ENCODE results near the gene RNF17.

Gene RNF17

DNA sequence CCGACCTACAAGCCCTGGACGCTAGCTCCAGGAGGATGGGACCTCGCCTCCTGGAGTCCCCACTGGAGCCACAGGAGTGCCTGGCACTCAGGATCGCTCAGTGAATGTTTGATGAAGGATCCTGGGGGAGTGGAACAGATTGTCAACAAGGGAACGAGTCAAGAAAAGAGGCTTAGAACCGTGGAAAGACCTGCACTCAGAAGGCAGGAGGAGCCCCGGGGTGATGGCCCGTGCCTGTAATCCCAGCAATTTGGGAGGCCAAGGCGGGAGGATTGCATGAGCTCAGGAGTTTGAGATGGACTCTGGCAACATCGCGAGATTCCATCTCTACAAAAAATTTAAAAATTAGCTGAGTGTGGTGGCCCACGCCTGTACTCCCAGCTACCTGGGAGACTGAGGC, 44.8 kb upstream of the RNF17 start:
- DNase-seq (ENCODE audit: low spot score): no peak
- in situ Hi-C loops (cut with MboI; ENCODE audit: low sequenced_read_pairs, unreplicated experiment): no loop called here
- TF ChIP-seq, protein P1, sequence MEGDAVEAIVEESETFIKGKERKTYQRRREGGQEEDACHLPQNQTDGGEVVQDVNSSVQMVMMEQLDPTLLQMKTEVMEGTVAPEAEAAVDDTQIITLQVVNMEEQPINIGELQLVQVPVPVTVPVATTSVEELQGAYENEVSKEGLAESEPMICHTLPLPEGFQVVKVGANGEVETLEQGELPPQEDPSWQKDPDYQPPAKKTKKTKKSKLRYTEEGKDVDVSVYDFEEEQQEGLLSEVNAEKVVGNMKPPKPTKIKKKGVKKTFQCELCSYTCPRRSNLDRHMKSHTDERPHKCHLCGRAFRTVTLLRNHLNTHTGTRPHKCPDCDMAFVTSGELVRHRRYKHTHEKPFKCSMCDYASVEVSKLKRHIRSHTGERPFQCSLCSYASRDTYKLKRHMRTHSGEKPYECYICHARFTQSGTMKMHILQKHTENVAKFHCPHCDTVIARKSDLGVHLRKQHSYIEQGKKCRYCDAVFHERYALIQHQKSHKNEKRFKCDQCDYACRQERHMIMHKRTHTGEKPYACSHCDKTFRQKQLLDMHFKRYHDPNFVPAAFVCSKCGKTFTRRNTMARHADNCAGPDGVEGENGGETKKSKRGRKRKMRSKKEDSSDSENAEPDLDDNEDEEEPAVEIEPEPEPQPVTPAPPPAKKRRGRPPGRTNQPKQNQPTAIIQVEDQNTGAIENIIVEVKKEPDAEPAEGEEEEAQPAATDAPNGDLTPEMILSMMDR (IDR thresholded peaks at IDR 0.05; ENCODE audit: borderline replicate concordance, control extremely low read depth, extremely low read depth, insufficient read depth, missing control alignments): no peak

DNA sequence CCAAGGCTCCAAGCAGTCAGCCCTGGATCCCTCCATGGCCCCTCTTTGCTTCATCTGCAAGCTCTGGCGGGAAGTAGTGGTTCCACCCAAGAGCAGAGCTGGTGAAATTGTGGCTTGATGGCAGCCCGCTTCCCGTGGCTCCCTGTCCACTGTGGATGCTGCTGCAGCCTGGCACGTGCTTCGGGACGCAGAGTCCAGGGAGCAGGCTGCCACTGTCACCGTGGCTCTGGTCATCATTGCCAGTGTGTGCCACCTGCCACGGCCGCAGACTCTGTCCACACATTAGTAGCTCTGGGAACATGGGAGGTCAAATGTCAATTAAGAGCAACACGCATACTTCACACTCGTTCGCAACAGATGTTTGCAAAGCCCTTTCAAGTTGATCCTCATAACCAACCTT, 40.8 kb upstream of the RNF17 start:
- DNase-seq (ENCODE audit: low spot score): no peak
- TF ChIP-seq, protein P1 (IDR thresholded peaks at IDR 0.05; ENCODE audit: borderline replicate concordance, control extremely low read depth, extremely low read depth, insufficient read depth, missing control alignments): no peak
- in situ Hi-C loops (cut with MboI; ENCODE audit: low sequenced_read_pairs, unreplicated experiment): loop anchor here (10.0 kb wide), 1 partner anchor 148 kb away; no protein-coding TSS in a partner anchor

DNA sequence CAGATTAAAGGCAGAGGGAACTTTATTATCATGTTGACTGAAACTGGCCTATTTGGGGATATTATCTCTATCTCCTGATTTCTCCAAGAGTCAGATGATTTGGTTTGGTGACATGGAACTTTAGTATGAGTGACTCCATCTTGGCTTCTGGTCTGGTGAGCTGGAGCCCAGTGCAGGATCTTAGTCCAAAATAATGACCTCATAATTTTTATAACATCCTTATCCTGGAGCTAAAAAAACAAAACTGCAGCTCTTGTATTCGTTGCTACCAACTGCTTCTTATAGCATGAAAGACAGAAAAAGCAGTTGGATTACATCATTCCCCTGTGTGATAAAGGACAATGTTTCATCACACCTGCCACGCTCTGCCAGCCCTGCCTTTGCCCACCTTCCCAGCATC, 39.3 kb upstream of the RNF17 start:
- DNase-seq (ENCODE audit: low spot score): no peak
- TF ChIP-seq, protein P1 (IDR thresholded peaks at IDR 0.05; ENCODE audit: borderline replicate concordance, control extremely low read depth, extremely low read depth, insufficient read depth, missing control alignments): no peak
- in situ Hi-C loops (cut with MboI; ENCODE audit: low sequenced_read_pairs, unreplicated experiment): loop anchor here (10.0 to 25.0 kb wide), 2 partner anchors 150 to 263 kb away; no protein-coding TSS in a partner anchor

DNA sequence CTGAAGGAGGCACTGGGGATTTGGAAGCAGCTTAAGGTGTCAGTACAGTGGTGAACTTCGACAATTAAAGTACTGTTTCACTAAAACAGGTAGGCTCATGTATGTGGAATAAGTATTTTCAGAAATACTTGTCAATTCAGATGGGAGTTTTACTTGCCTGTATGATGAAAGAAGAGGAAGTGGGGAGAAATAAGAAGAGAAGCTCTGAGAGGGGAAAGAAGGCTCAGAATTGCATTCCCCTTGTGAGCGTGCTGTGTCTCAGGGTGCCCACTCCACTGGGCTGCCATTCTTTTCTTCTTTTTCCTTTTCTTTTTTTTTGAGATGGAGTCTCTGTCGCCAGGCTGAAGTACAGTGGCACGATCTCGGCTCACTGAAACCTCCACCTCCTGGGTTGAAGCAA, 38.6 kb upstream of the RNF17 start:
- DNase-seq (ENCODE audit: low spot score): no peak
- TF ChIP-seq, protein P1 (IDR thresholded peaks at IDR 0.05; ENCODE audit: borderline replicate concordance, control extremely low read depth, extremely low read depth, insufficient read depth, missing control alignments): no peak
- in situ Hi-C loops (cut with MboI; ENCODE audit: low sequenced_read_pairs, unreplicated experiment): loop anchor here (10.0 to 25.0 kb wide), 2 partner anchors 151 to 262 kb away; no protein-coding TSS in a partner anchor

DNA sequence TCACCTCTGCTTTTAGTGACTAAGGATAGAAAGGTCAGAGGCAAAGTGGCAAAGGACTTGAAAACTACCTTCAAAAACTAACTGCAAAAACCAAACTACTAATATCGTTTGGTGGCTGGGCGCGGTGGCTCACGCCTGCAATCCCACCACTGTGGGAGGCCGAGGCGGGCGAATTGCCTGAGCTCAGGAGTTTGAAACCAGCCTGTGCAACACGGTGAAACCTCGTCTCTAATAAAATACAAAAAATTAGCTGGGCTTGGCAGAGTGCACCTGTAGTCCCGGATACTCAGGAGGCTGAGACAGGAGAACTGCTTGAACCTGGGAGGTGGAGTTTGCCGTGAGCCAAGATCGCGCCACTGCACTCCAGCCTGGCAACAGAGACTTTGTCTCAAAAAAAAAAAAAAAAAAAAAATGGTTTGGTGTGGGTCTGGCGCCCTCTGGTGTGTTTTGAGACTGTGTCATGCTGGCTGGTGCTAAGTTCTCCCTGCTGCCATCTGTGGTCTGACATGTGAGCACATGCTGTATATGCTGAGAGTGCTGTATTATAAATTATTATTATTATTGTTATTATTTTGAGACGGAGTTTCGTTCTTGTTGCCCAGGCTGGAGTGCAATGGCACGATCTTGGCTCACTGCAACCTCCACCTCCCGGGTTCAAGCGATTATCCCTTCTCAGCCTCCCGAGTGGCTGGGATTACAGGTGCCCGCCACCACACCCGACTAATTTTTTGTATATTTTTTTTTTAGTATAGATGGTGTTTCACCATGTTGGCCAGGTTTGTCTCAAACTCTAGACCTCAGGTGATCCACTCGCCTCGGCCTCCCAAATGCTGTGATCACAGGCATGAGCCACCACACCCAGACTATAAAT, 36.0 kb upstream of the RNF17 start:
- DNase-seq (ENCODE audit: low spot score): peak; percentile 90
- in situ Hi-C loops (cut with MboI; ENCODE audit: low sequenced_read_pairs, unreplicated experiment): loop anchor here (10.0 to 25.0 kb wide), 2 partner anchors 153 to 259 kb away; no protein-coding TSS in a partner anchor
- TF ChIP-seq, protein P1 (IDR thresholded peaks at IDR 0.05; ENCODE audit: borderline replicate concordance, control extremely low read depth, extremely low read depth, insufficient read depth, missing control alignments): peak; percentile 68

DNA sequence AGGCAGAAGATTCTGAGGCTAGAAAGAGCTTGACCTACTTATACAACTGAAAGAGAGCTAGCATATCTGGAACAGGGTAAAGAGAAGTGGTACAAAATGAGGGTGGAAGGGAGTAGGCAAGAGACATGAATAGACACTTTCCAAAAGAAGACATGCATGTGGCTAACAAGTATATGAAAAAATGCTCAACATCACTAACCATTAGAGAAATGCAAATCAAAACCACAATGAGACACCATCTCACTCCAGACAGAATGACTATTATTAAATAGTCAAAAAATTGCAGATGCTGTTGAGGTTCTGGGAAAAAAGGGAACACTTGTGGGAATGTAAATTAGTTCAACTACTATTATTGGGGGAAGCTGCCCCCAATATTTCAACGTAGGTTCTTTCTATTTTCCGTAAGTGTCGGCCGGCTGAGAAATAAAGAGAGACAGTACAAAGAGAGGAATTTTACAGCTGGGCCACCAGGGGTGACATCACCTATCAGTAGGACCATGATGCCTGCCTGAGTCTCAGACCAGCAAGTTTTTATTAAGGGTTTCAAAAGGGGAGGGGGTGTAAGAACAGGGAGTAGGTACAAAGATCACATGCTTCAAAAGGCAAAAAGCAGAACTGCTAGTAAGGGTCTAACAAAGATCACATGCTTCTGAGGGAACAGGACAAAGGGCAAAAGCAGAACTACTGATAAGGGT, 32.9 kb upstream of the RNF17 start:
- DNase-seq (ENCODE audit: low spot score): peak; percentile 37
- in situ Hi-C loops (cut with MboI; ENCODE audit: low sequenced_read_pairs, unreplicated experiment): loop anchor here (25.0 kb wide), 1 partner anchor 256 kb away; no protein-coding TSS in a partner anchor

Measured in GM13976 (cell line).